KBM-7 (cell line): ENCODE data around the gene LOXL3.

Experiments
- DNase-seq: peaks from one replicate; pipeline ENCODE4 v3.0.0-alpha.2; 2015
- in situ Hi-C: fragments of 300-500 bp; cut with MboI; formaldehyde crosslinking; loops from 2 replicates; pipeline ENCODE4 v1.14.3; 2020; ENCODE audit warnings: low sequenced_read_pairs, low pct_unique_long_range_greater_than_20kb, mixed read lengths

Gene LOXL3

GRCh38 chr2:74532222-74532621 is 21.5 kb downstream of the LOXL3 start:
- in situ Hi-C loops = no loop called here
- peak; percentile 41 for DNase-seq

GRCh38 chr2:74531666-74532065 is 22.1 kb downstream of the LOXL3 start:
- in situ Hi-C loops = no loop called here

GRCh38 chr2:74530239-74531187 is 23.2 kb downstream of the LOXL3 start:
- peak; percentile 45 for DNase-seq
- in situ Hi-C loops = no loop called here

More at GRCh38 chr2:74531666-74532065, 22.1 kb downstream of the LOXL3 start:
- DNase-seq = no peak

- DNase-seq = peak; percentile 97
- in situ Hi-C loops = no loop called here
Measured at GRCh38 chr2:74529357-74530238, 24.1 kb downstream of the LOXL3 start, which contains the start of the genes AUP1 and HTRA2. Gene AUP1 (minus strand): TSS chr2:74529706. CDS start chr2:74529629, 77 bp downstream. Gene HTRA2 (plus strand): TSS chr2:74529933. CDS start chr2:74530007, 74 bp downstream.

GRCh38 chr2:74528600-74529356 is 25.0 kb downstream of the LOXL3 start:
- in situ Hi-C loops = no loop called here
- no peak for DNase-seq

- in situ Hi-C loops = no loop called here
- no peak for DNase-seq
Measured at GRCh38 chr2:74527741-74528140, 26.0 kb downstream of the LOXL3 start.

- no peak for DNase-seq
- in situ Hi-C loops = no loop called here
Measured at GRCh38 chr2:74526649-74527230, 27.0 kb downstream of the LOXL3 start.

GRCh38 chr2:74525717-74526648 is 27.8 kb downstream of the LOXL3 start, which contains the start of gene DQX1:
Gene DQX1 (minus strand): TSS chr2:74526231. CDS start chr2:74525729, 502 bp downstream.
- in situ Hi-C loops = no loop called here
- peak; percentile 84 for DNase-seq

GRCh38 chr2:74524955-74525716 is 28.6 kb downstream of the LOXL3 start:
- DNase-seq = no peak
- in situ Hi-C loops = no loop called here

- no peak for DNase-seq
- in situ Hi-C loops = no loop called here
Measured at GRCh38 chr2:74524005-74524404, 29.7 kb downstream of the LOXL3 start.

GRCh38 chr2:74522516-74522915 is 31.2 kb downstream of the LOXL3 start:
- DNase-seq = no peak
- in situ Hi-C loops = no loop called here

- DNase-seq = no peak
- in situ Hi-C loops = no loop called here
Measured at GRCh38 chr2:74516650-74517049, 37.1 kb downstream of the LOXL3 start.

GRCh38 chr2:74515981-74516633 is 37.6 kb downstream of the LOXL3 start:
- DNase-seq = no peak
- in situ Hi-C loops = no loop called here

- in situ Hi-C loops = no loop called here
- no peak for DNase-seq
Measured at GRCh38 chr2:74515271-74515980, 38.3 kb downstream of the LOXL3 start.

- no peak for DNase-seq
- in situ Hi-C loops = no loop called here
Measured at GRCh38 chr2:74514368-74515270, 39.1 kb downstream of the LOXL3 start, which contains the start of gene TLX2. Gene TLX2 (plus strand): TSS chr2:74514450. CDS start chr2:74514807, 357 bp downstream.
